ENCODE results near the gene VPS18. TPM values are rescaled to one million over a fixed set of nuclear protein-coding genes. Genes with fewer than 3 reads are reported as not detected.

VPS18 gene
- total and polyA plus RNA-seq, 4 donors = 16.1 to 31.5 (median 21.1) TPM

DNA sequence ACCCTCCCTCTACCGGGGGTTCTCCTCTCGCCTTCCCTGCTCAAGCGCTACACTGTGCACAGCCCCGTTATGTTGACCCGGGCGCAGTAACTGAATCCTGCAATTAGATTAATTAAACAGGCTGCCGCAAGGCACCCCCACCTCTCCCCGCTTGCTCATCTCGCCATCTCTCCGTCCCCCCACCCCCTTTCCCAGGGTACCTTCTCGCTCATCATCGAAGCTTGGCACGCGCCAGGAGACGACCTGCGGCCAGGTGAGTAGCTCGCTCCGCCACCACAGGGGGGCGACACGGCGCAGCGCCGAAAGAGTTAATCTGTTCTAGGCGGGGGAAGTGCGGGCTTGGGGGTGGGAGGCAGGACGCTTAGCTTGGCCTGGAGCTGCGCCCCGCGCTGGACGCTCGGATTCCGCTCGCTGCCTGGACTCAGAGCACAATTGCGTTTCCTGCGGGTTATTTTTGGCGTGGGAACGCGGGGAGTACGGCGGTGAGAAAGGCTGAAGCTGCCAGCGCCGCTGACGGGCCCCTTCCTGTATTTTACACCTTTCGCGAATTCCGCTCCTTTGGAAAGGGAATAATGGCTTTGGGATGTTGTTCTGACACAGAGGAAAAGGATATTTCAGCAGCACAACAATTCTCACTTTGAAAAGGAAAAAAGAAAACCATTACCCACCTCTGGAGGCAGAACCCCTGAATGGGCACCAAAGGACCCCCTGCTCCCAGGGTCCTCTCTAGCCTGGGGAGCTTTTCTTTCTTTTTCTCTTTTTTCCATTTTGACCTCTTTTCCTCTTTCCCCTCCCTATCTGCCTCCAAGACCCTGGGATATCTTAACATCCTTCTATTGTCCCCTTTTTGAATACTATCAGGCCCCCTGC is 36.4 kb downstream of the VPS18 start:
- Histone ChIP-seq H3K9ac (ENCODE audit: insufficient read depth in 1 of 2, low read length in 2 of 2) (peak overlapping the region; percentile 12 to 15), H3K36me3 (ENCODE audit: control insufficient read depth in 4 of 4, insufficient read depth in 4 of 4, low read length in 4 of 4) (peaks cover 0 to 14% (median 0%) of the 10 kb centered on the region in 4 donors), H3K9me3 (ENCODE audit: control insufficient read depth in 4 of 4, insufficient read depth in 3 of 4, low read length in 3 of 4) (no peaks in the 10 kb centered on the region), H3K27ac (ENCODE audit: low read depth in 1 of 2, low read length in 1 of 2) (peak overlapping the region; percentile 3 to 55), H3K4me1 (ENCODE audit: control insufficient read depth in 5 of 5, insufficient read depth in 5 of 5, low read length in 5 of 5) (peaks cover 0 to 48% (median 41%) of the 10 kb centered on the region in 5 donors), H3K4me3 (peak overlapping the region; percentile 69), H3K27me3 (ENCODE audit: control insufficient read depth in 3 of 3, insufficient read depth in 3 of 3, low read length in 2 of 3) (peaks cover 0 to 39% (median 36%) of the 10 kb centered on the region in 3 donors)
- peak; percentile 66 to 81 (median 67) for DNase-seq
- ATAC-seq (ENCODE audit: insufficient read depth, low FRiP score) = no peak
- TF ChIP-seq, protein P1, sequence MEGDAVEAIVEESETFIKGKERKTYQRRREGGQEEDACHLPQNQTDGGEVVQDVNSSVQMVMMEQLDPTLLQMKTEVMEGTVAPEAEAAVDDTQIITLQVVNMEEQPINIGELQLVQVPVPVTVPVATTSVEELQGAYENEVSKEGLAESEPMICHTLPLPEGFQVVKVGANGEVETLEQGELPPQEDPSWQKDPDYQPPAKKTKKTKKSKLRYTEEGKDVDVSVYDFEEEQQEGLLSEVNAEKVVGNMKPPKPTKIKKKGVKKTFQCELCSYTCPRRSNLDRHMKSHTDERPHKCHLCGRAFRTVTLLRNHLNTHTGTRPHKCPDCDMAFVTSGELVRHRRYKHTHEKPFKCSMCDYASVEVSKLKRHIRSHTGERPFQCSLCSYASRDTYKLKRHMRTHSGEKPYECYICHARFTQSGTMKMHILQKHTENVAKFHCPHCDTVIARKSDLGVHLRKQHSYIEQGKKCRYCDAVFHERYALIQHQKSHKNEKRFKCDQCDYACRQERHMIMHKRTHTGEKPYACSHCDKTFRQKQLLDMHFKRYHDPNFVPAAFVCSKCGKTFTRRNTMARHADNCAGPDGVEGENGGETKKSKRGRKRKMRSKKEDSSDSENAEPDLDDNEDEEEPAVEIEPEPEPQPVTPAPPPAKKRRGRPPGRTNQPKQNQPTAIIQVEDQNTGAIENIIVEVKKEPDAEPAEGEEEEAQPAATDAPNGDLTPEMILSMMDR (IDR thresholded peaks at IDR 0.05; ENCODE audit: control extremely low read depth, extremely low read depth) = peak; percentile 26
- WGBS, 2 donors = 1% methylated on average over 46 of the region's 46 CpGs

DNA sequence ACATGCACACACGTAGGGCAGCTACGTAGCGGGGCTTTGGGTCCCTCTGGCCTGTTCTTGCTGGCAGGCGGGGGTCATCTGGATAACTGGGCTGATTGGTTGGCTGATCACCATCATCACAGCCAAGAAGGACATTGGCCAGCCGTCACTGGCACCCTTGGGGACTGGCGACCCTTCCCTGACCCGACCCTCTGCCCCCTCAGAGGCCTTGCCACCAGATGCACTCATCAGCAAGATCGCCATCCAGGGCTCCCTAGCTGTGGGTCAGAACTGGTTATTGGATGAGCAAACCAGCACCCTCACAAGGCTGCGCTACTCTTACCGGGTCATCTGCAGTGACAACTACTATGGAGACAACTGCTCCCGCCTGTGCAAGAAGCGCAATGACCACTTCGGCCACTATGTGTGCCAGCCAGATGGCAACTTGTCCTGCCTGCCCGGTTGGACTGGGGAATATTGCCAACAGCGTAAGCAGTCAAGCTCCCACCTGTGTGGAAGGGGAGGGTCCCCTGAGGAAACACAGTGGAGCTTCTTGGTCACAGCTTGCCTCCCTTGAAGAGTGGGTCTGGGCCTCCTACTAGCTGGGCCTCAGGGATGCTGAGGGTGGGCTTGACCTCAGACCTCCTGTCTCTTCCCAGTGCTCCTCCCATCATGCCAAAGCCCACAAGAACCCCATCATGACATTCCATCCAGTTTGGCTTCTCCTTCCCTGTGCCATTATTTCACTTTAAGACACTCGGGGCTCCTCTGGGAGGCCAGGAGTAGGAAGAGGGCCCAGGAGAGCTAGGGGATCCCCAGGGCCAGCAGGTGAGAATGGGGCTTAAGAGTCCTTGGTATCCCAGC is 37.3 kb downstream of the VPS18 start:
- Histone ChIP-seq H3K4me3 (peak overlapping the region; percentile 69), H3K27ac (ENCODE audit: low read depth in 1 of 2, low read length in 1 of 2) (peak overlapping the region; percentile 3 to 55), H3K9me3 (ENCODE audit: control insufficient read depth in 4 of 4, insufficient read depth in 3 of 4, low read length in 3 of 4) (no peaks in the 10 kb centered on the region), H3K9ac (ENCODE audit: insufficient read depth in 1 of 2, low read length in 2 of 2) (no peak overlapping the region), H3K36me3 (ENCODE audit: control insufficient read depth in 4 of 4, insufficient read depth in 4 of 4, low read length in 4 of 4) (peaks cover 0 to 18% (median 0%) of the 10 kb centered on the region in 4 donors), H3K27me3 (ENCODE audit: control insufficient read depth in 3 of 3, insufficient read depth in 3 of 3, low read length in 2 of 3) (peaks cover 0 to 35% (median 32%) of the 10 kb centered on the region in 3 donors), H3K4me1 (ENCODE audit: control insufficient read depth in 5 of 5, insufficient read depth in 5 of 5, low read length in 5 of 5) (peaks cover 0 to 40% (median 33%) of the 10 kb centered on the region in 5 donors)
- ATAC-seq (ENCODE audit: insufficient read depth, low FRiP score) (no peak), DNase-seq (no peak)
- TF ChIP-seq, protein P1 (IDR thresholded peaks at IDR 0.05; ENCODE audit: control extremely low read depth, extremely low read depth) = no peak
- WGBS, 2 donors = 55 to 75% methylated on average over 16 of the region's 16 CpGs

GRCh38 chr15:40932156-40932555 is 37.9 kb downstream of the VPS18 start:
- DNase-seq = peak in 1 of 3 donors; percentile 39
- Histone ChIP-seq H3K9me3 (ENCODE audit: control insufficient read depth in 4 of 4, insufficient read depth in 3 of 4, low read length in 3 of 4) (no peaks in the 10 kb centered on the region), H3K4me3 (peak overlapping the region; percentile 69), H3K27ac (ENCODE audit: low read depth in 1 of 2, low read length in 1 of 2) (peak overlapping the region in 1 of 2 donors; percentile 55), H3K27me3 (ENCODE audit: control insufficient read depth in 3 of 3, insufficient read depth in 3 of 3, low read length in 2 of 3) (peaks cover 0 to 29% (median 26%) of the 10 kb centered on the region in 3 donors), H3K9ac (ENCODE audit: insufficient read depth in 1 of 2, low read length in 2 of 2) (no peak overlapping the region), H3K4me1 (ENCODE audit: control insufficient read depth in 5 of 5, insufficient read depth in 5 of 5, low read length in 5 of 5) (peaks cover 0 to 36% (median 30%) of the 10 kb centered on the region in 5 donors), H3K36me3 (ENCODE audit: control insufficient read depth in 4 of 4, insufficient read depth in 4 of 4, low read length in 4 of 4) (peaks cover 0 to 19% (median 0%) of the 10 kb centered on the region in 4 donors)
- 31 to 36% methylated on average over 8 of the region's 8 CpGs for WGBS, 2 donors
- TF ChIP-seq, protein P1 (IDR thresholded peaks at IDR 0.05; ENCODE audit: control extremely low read depth, extremely low read depth) = no peak
- ATAC-seq (ENCODE audit: insufficient read depth, low FRiP score) = no peak

Measured in lung (tissue), 12 donors.